Caco-2 (cell line): ENCODE results near the gene HTRA3. TPM values are rescaled to one million over a fixed set of nuclear protein-coding genes. Genes with fewer than 3 reads are reported as not detected.

Source experiments
- BruUV-seq: library from RNA; stranded (reverse); fragments of 400-500 nt; replicated peaks from 2 replicates; lab custom pipeline; 2021; lab: Mats Ljungman, UMichigan
- CTCF ChIA-PET: fragments of 300-600 bp; sonication (Branson Sonifier 250); formaldehyde crosslinking; loops from one replicate; lab custom pipeline; 2022; ENCODE audit warnings: antibody characterized with exemption; lab: Charles Lee
- POLR2A ChIA-PET: fragments of 300-600 bp; sonication (Branson Sonifier 250); formaldehyde crosslinking; loops from one replicate; lab custom pipeline; 2022; ENCODE audit warnings: antibody characterized with exemption; lab: Charles Lee
- DNase-seq, 2 experiments: peaks; one replicate each; pipeline versions ENCODE4 v3.0.0 to v3.0.0-alpha.2; 2020 to 2022
- H3K27me3 ChIP-seq: replicated peaks from 2 replicates; pipeline ENCODE4 v1.6.0; 2011; ENCODE audit warnings: low read length; ENCODE audit not compliant: control insufficient read depth, insufficient read depth
- H3K36me3 ChIP-seq: 2 replicates; pipeline ENCODE4 v1.5.1; 2011; ENCODE audit warnings: low read length; ENCODE audit not compliant: control insufficient read depth, insufficient read depth
- H3K4me1 ChIP-seq: fragments of 250-450 bp; sonication (Bioruptor Pico); 2 replicates; pipeline ENCODE4 v1.5.1; 2020; ENCODE audit warnings: mild to moderate bottlenecking
- H3K4me3 ChIP-seq: 2 replicates; pipeline ENCODE4 v1.5.1; 2011; ENCODE audit warnings: low read depth, mild to moderate bottlenecking, control low read depth, low read length
- H3K9me3 ChIP-seq: fragments of 250-450 bp; sonication (Bioruptor Pico); 2 replicates; pipeline ENCODE4 v1.5.1; 2020; ENCODE audit warnings: mild to moderate bottlenecking, moderate library complexity
- H3K27ac Mint-ChIP-seq: one replicate; pipeline ENCODE4 v1.8.0; 2022; ENCODE audit warnings: mixed read lengths; ENCODE audit not compliant: unreplicated experiment
- H3K27me3 Mint-ChIP-seq: one replicate; pipeline ENCODE4 v1.8.0; 2022; ENCODE audit warnings: mixed read lengths; ENCODE audit not compliant: insufficient read depth, unreplicated experiment
- H3K36me3 Mint-ChIP-seq: one replicate; pipeline ENCODE4 v1.8.0; 2022; ENCODE audit warnings: mild to moderate bottlenecking, mixed read lengths; ENCODE audit not compliant: insufficient read depth, unreplicated experiment
- H3K4me1 Mint-ChIP-seq: one replicate; pipeline ENCODE4 v1.8.0; 2022; ENCODE audit warnings: low read depth, mixed read lengths; ENCODE audit not compliant: unreplicated experiment
- H3K4me3 Mint-ChIP-seq: one replicate; pipeline ENCODE4 v1.8.0; 2022; ENCODE audit warnings: mild to moderate bottlenecking, moderate library complexity, mixed read lengths; ENCODE audit not compliant: unreplicated experiment
- H3K9me3 Mint-ChIP-seq: one replicate; pipeline ENCODE4 v1.8.0; 2022; ENCODE audit warnings: mixed read lengths; ENCODE audit not compliant: unreplicated experiment
- CTCF ChIP-seq, 2 experiments: fragments of 200-600 bp in 1 of 2; IDR thresholded peaks; 1 replicate in 1 of 2; 2 replicates in 1 of 2; pipeline versions ENCODE4 v1.5.1 to v1.8.0; 2011 to 2022; ENCODE audit warnings: antibody characterized with exemption in 1 of 2, control low read depth in 1 of 2, inconsistent platforms in 1 of 2, low read depth in 1 of 2, low read length in 1 of 2, mild to moderate bottlenecking in 1 of 2, moderate library complexity in 1 of 2; ENCODE audit not compliant: insufficient read depth in 1 of 2, severe bottlenecking in 1 of 2, unreplicated experiment in 1 of 2
- intact Hi-C: fragments of 100-400 bp; cut with micrococcal nuclease; formaldehyde crosslinking; loops from one replicate; pipeline ENCODE4 v1.10.0; 2022; ENCODE audit not compliant: unreplicated experiment
- total RNA-seq: library from RNA; stranded (reverse); gene quantifications from 2 replicates; pipeline ENCODE4 v1.2.3, GENCODE V29; 2022

HTRA3 gene
- total RNA-seq, 1 experiment from 2014 or later: 0.66 TPM

GRCh38 chr4:8275548-8275910 is 6.0 kb downstream of the HTRA3 start:
- H3K4me1 Mint-ChIP-seq: no peaks in the 10 kb centered on the region
- no peak overlapping the region for H3K27ac Mint-ChIP-seq
- Histone ChIP-seq H3K4me3 (no peak overlapping the region), H3K36me3 (no peaks in the 10 kb centered on the region), H3K9me3 (no peaks in the 10 kb centered on the region), H3K4me1 (no peaks in the 10 kb centered on the region), H3K27me3 (no peaks in the 10 kb centered on the region)
- POLR2A ChIA-PET: no interaction called here
- DNase-seq: no peak
- TF ChIP-seq CTCF (IDR thresholded peaks at IDR 0.05; ENCODE audit: insufficient read depth in 1 of 2, low read depth in 1 of 2, low read length in 1 of 2, severe bottlenecking in 1 of 2, unreplicated experiment in 1 of 2): no peak
- no TSS peak for BruUV-seq
- no peaks in the 10 kb centered on the region for H3K9me3 Mint-ChIP-seq
- H3K36me3 Mint-ChIP-seq: no peaks in the 10 kb centered on the region
- intact Hi-C loops: no loop called here
- H3K4me3 Mint-ChIP-seq: no peak overlapping the region
- H3K27me3 Mint-ChIP-seq: peaks cover 2% of the 10 kb centered on the region
- CTCF ChIA-PET: no interaction called here

- TF ChIP-seq CTCF (IDR thresholded peaks at IDR 0.05; ENCODE audit: insufficient read depth in 1 of 2, low read depth in 1 of 2, low read length in 1 of 2, severe bottlenecking in 1 of 2, unreplicated experiment in 1 of 2): no peak
- no peak overlapping the region for H3K27ac Mint-ChIP-seq
- ChIA-PET POLR2A (no interaction called here), CTCF (no interaction called here)
- Histone ChIP-seq H3K36me3 (no peaks in the 10 kb centered on the region), H3K9me3 (no peaks in the 10 kb centered on the region), H3K4me3 (no peak overlapping the region), H3K4me1 (no peaks in the 10 kb centered on the region), H3K27me3 (no peaks in the 10 kb centered on the region)
- no TSS peak for BruUV-seq
- no peak for DNase-seq
- no peaks in the 10 kb centered on the region for H3K27me3 Mint-ChIP-seq
- no peak overlapping the region for H3K4me3 Mint-ChIP-seq
- intact Hi-C loops: no loop called here
- no peaks in the 10 kb centered on the region for H3K4me1 Mint-ChIP-seq
- no peaks in the 10 kb centered on the region for H3K36me3 Mint-ChIP-seq
- H3K9me3 Mint-ChIP-seq: no peaks in the 10 kb centered on the region
Measured at GRCh38 chr4:8276358-8277240, 7.0 kb downstream of the HTRA3 start.

- ChIA-PET CTCF (interaction anchor here (0.6 kb wide), 1 partner anchor 22 kb away, joined by 3 read pairs; no protein-coding TSS in a partner anchor), POLR2A (no interaction called here)
- H3K9me3 ChIP-seq: no peaks in the 10 kb centered on the region
- Mint-ChIP-seq H3K36me3 (no peaks in the 10 kb centered on the region), H3K9me3 (no peaks in the 10 kb centered on the region), H3K4me1 (no peaks in the 10 kb centered on the region), H3K27me3 (no peaks in the 10 kb centered on the region), H3K27ac (no peak overlapping the region), H3K4me3 (no peak overlapping the region)
- no peak overlapping the region for H3K4me3 ChIP-seq
- no peak for DNase-seq
- BruUV-seq: no TSS peak
- H3K36me3 ChIP-seq: no peaks in the 10 kb centered on the region
- no peaks in the 10 kb centered on the region for H3K27me3 ChIP-seq
- H3K4me1 ChIP-seq: no peaks in the 10 kb centered on the region
- intact Hi-C loops: no loop called here
- no peak for TF ChIP-seq CTCF (IDR thresholded peaks at IDR 0.05; ENCODE audit: insufficient read depth in 1 of 2, low read depth in 1 of 2, low read length in 1 of 2, severe bottlenecking in 1 of 2, unreplicated experiment in 1 of 2)
Measured at GRCh38 chr4:8277356-8278008, 7.9 kb downstream of the HTRA3 start.
